SK-N-SH treated with all-trans-retinoic acid at 6 μM for 48 hours (cell line): ENCODE measurements around the gene ADCY5.

Experiments
- ATAC-seq: fragments of 200-7000 bp; cut with Tn5 transposase; 3 replicates; pipeline ENCODE4 v1.9.1; 2020; ENCODE audit warnings: mild to moderate bottlenecking, moderate library complexity
- ARNTL ChIP-seq: fragments of 450-650 bp; formaldehyde crosslinking; IDR thresholded peaks from 2 replicates; pipeline ENCODE4 v1.5.0; 2020; ENCODE audit warnings: low read depth, mild to moderate bottlenecking, moderate library complexity, borderline replicate concordance
- BACH2 ChIP-seq: fragments of 250-450 bp; sonication (Bioruptor Pico); IDR thresholded peaks from 2 replicates; pipeline ENCODE4 v1.9.0; 2021; ENCODE audit warnings: mild to moderate bottlenecking, borderline replicate concordance
- CREB5 ChIP-seq: fragments of 250-450 bp; sonication (Bioruptor Pico); IDR thresholded peaks from 2 replicates; pipeline ENCODE4 v1.5.1; 2020; ENCODE audit warnings: low read depth, mild to moderate bottlenecking, moderate library complexity
- CSDC2 ChIP-seq: fragments of 250-450 bp; sonication (Bioruptor Pico); IDR thresholded peaks from 2 replicates; pipeline ENCODE4 v1.5.0; 2020; ENCODE audit warnings: mild to moderate bottlenecking, moderate library complexity
- CSRNP3 ChIP-seq: fragments of 250-450 bp; sonication (Bioruptor Pico); IDR thresholded peaks from 2 replicates; pipeline ENCODE4 v1.5.1; 2021; ENCODE audit warnings: mild to moderate bottlenecking, moderate library complexity
- ESRRG ChIP-seq: fragments of 250-450 bp; sonication (Bioruptor Pico); IDR thresholded peaks from 2 replicates; pipeline ENCODE4 v1.6.1; 2021; ENCODE audit warnings: mild to moderate bottlenecking
- GLIS3 ChIP-seq: fragments of 250-450 bp; sonication (Bioruptor Pico); IDR thresholded peaks from 2 replicates; pipeline ENCODE4 v1.5.0; 2020; ENCODE audit warnings: mild to moderate bottlenecking, moderate library complexity
- ISL1 ChIP-seq: fragments of 250-450 bp; sonication (Bioruptor Pico); IDR thresholded peaks from 2 replicates; pipeline ENCODE4 v2.1.2; 2022; ENCODE audit warnings: mild to moderate bottlenecking, moderate library complexity
- OSR1 ChIP-seq: fragments of 250-450 bp; sonication (Bioruptor Pico); IDR thresholded peaks from 2 replicates; pipeline ENCODE4 v1.8.0; 2022; ENCODE audit warnings: moderate library complexity, mild to moderate bottlenecking, inconsistent platforms
- PATZ1 ChIP-seq: fragments of 250-450 bp; sonication (Bioruptor Pico); IDR thresholded peaks from 2 replicates; pipeline ENCODE4 v1.8.0; 2020; ENCODE audit warnings: mild to moderate bottlenecking, moderate library complexity, borderline replicate concordance
- POU6F1 ChIP-seq: fragments of 250-450 bp; sonication (Bioruptor Pico); IDR thresholded peaks from 2 replicates; pipeline ENCODE4 v1.8.0; 2021; ENCODE audit warnings: low read depth, mild to moderate bottlenecking, moderate library complexity, borderline replicate concordance
- PPARA ChIP-seq: fragments of 250-450 bp; sonication (Bioruptor Pico); IDR thresholded peaks from 2 replicates; pipeline ENCODE4 v1.5.0; 2020; ENCODE audit warnings: mild to moderate bottlenecking, borderline replicate concordance
- RARB ChIP-seq: fragments of 250-450 bp; sonication (Bioruptor Pico); IDR thresholded peaks from 2 replicates; pipeline ENCODE4 v1.8.0; 2021; ENCODE audit warnings: mild to moderate bottlenecking, moderate library complexity
- SNAI2 ChIP-seq: fragments of 250-450 bp; sonication (Bioruptor Pico); IDR thresholded peaks from 2 replicates; pipeline ENCODE4 v1.5.0; 2020; ENCODE audit warnings: mild to moderate bottlenecking, moderate library complexity
- TCF4 ChIP-seq: fragments of 250-450 bp; sonication (Bioruptor Pico); IDR thresholded peaks from 2 replicates; pipeline ENCODE4 v1.8.0; 2021; ENCODE audit warnings: mild to moderate bottlenecking, moderate library complexity, borderline replicate concordance
- TOX ChIP-seq: fragments of 250-450 bp; sonication (Bioruptor Pico); IDR thresholded peaks from 2 replicates; pipeline ENCODE4 v1.8.0; 2021; ENCODE audit warnings: mild to moderate bottlenecking, moderate library complexity, borderline replicate concordance
- ZC3H10 ChIP-seq: fragments of 250-450 bp; sonication (Bioruptor Pico); IDR thresholded peaks from 2 replicates; pipeline ENCODE4 v1.5.1; 2021; ENCODE audit warnings: mild to moderate bottlenecking, moderate library complexity
- ZFP3 ChIP-seq: fragments of 250-450 bp; sonication (Bioruptor Pico); IDR thresholded peaks from 2 replicates; pipeline ENCODE4 v1.5.0; 2020; ENCODE audit warnings: mild to moderate bottlenecking, moderate library complexity
- ZFP30 ChIP-seq: fragments of 450-650 bp; formaldehyde crosslinking; IDR thresholded peaks from 2 replicates; pipeline ENCODE4 v1.5.0; 2022; ENCODE audit warnings: mild to moderate bottlenecking, moderate library complexity
- ZNF565 ChIP-seq: fragments of 450-650 bp; formaldehyde crosslinking; conservative IDR thresholded peaks from 2 replicates; pipeline ENCODE4 v1.5.0; 2020; ENCODE audit warnings: low read depth, mild to moderate bottlenecking, moderate library complexity
- ZNF70 ChIP-seq: fragments of 450-650 bp; formaldehyde crosslinking; IDR thresholded peaks from 2 replicates; pipeline ENCODE4 v1.5.0; 2020; ENCODE audit warnings: mild to moderate bottlenecking, moderate library complexity
- ZNF8 ChIP-seq: fragments of 450-650 bp; formaldehyde crosslinking; IDR thresholded peaks from 2 replicates; pipeline ENCODE4 v1.5.0; 2020; ENCODE audit warnings: mild to moderate bottlenecking, moderate library complexity

The ADCY5 gene

GRCh38 chr3:123383091-123384053 is 65.5 kb downstream of the ADCY5 start:
- ATAC-seq = peak; percentile 57
- TF ChIP-seq ZNF70 (CRISPR knock-in tag) (no peak), POU6F1 (CRISPR knock-in tag) (no peak), CREB5 (CRISPR knock-in tag) (no peak), ZFP30 (CRISPR knock-in tag) (no peak), ARNTL (CRISPR knock-in tag) (no peak), PATZ1 (CRISPR knock-in tag) (no peak), ZFP3 (CRISPR knock-in tag) (no peak), TOX (CRISPR knock-in tag) (no peak), BACH2 (CRISPR knock-in tag) (no peak), GLIS3 (CRISPR knock-in tag) (no peak), ZC3H10 (CRISPR knock-in tag) (no peak), PPARA (CRISPR knock-in tag) (no peak), SNAI2 (no peak), ISL1 (CRISPR knock-in tag) (no peak), ZNF565 (CRISPR knock-in tag) (no peak), ZNF8 (CRISPR knock-in tag) (no peak), OSR1 (no peak), TCF4 (CRISPR knock-in tag) (no peak), RARB (no peak)
- TF ChIP-seq, all 23 proteins: peak for 0

- TF ChIP-seq ZFP3 (CRISPR knock-in tag) = no peak
- TF ChIP-seq TOX (CRISPR knock-in tag) = no peak
- TF ChIP-seq PATZ1 (CRISPR knock-in tag) = no peak
- no peak for TF ChIP-seq SNAI2
- TF ChIP-seq ZNF70 (CRISPR knock-in tag) = no peak
- TF ChIP-seq PPARA (CRISPR knock-in tag) = no peak
- no peak for TF ChIP-seq GLIS3 (CRISPR knock-in tag)
- TF ChIP-seq ZNF565 (CRISPR knock-in tag) = no peak
- no peak for TF ChIP-seq ZFP30 (CRISPR knock-in tag)
- no peak for TF ChIP-seq CSDC2 (CRISPR knock-in tag)
- no peak for TF ChIP-seq POU6F1 (CRISPR knock-in tag)
- TF ChIP-seq ZNF8 (CRISPR knock-in tag) = no peak
- TF ChIP-seq CREB5 (CRISPR knock-in tag) = no peak
- TF ChIP-seq ISL1 (CRISPR knock-in tag) = no peak
- TF ChIP-seq CSRNP3 (CRISPR knock-in tag) = no peak
- no peak for TF ChIP-seq ESRRG (CRISPR knock-in tag)
- no peak for TF ChIP-seq ZC3H10 (CRISPR knock-in tag)
- TF ChIP-seq, all 23 proteins: peak for 0
- ATAC-seq = no peak
Measured at GRCh38 chr3:123380261-123380660, 68.6 kb downstream of the ADCY5 start.
